ENCODE measurements around the gene AFMID.

DNA sequence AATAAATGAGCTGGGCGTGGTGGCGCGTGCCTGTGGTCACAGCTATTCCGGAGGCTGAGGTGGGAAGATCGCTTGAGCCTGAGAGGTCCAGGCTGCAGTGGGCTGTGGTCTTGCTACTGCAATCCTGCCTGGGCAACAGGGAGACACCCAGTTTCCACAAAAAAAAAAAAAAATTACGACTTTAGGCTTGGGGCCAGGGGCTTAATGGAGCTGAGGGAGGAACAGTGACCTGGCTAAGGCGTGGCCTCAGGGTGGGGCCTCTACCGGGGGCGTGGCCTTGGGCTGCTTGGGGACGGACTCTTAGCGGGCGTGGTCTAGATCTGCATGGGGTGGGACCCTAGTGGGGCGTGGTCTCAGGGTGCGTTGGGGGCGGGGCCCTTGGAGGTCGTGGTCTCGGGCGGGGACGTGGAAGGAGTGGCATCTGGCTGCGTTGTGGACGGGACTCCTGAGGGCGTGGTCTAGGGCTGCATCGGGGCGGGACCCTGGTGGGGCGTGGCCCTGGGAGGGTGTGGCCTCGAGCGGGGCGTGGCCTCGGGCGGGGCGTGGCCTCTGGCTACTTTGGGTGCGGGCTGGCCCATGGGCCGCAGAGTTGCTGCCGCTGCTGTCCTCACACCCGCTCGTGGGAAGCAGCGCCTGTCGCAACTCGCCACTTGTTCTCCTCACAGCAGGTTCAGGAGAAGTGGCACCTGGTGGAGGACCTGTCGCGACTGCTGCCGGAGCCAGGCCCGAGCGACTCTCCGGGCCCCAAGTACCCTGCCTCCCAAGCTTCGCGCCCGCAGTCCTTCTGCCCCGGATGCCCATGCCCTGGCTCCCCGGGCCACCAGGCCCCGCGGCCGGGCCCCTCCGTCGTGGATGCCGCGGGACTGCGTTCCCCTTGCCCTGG, 46.8 kb upstream of the AFMID start:
- TF ChIP-seq, protein P1, sequence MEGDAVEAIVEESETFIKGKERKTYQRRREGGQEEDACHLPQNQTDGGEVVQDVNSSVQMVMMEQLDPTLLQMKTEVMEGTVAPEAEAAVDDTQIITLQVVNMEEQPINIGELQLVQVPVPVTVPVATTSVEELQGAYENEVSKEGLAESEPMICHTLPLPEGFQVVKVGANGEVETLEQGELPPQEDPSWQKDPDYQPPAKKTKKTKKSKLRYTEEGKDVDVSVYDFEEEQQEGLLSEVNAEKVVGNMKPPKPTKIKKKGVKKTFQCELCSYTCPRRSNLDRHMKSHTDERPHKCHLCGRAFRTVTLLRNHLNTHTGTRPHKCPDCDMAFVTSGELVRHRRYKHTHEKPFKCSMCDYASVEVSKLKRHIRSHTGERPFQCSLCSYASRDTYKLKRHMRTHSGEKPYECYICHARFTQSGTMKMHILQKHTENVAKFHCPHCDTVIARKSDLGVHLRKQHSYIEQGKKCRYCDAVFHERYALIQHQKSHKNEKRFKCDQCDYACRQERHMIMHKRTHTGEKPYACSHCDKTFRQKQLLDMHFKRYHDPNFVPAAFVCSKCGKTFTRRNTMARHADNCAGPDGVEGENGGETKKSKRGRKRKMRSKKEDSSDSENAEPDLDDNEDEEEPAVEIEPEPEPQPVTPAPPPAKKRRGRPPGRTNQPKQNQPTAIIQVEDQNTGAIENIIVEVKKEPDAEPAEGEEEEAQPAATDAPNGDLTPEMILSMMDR (IDR thresholded peaks at IDR 0.05): no peak
- TF ChIP-seq POLR2AphosphoS5 (IDR thresholded peaks at IDR 0.05; ENCODE audit: low read depth, low read length) (peak; percentile 82), SIN3A (IDR thresholded peaks at IDR 0.05; ENCODE audit: borderline replicate concordance, insufficient read depth, low read depth, low read length) (no peak), TCF7L2 (IDR thresholded peaks at IDR 0.05; ENCODE audit: low read depth, low read length) (no peak)
- TF ChIP-seq, protein P2, sequence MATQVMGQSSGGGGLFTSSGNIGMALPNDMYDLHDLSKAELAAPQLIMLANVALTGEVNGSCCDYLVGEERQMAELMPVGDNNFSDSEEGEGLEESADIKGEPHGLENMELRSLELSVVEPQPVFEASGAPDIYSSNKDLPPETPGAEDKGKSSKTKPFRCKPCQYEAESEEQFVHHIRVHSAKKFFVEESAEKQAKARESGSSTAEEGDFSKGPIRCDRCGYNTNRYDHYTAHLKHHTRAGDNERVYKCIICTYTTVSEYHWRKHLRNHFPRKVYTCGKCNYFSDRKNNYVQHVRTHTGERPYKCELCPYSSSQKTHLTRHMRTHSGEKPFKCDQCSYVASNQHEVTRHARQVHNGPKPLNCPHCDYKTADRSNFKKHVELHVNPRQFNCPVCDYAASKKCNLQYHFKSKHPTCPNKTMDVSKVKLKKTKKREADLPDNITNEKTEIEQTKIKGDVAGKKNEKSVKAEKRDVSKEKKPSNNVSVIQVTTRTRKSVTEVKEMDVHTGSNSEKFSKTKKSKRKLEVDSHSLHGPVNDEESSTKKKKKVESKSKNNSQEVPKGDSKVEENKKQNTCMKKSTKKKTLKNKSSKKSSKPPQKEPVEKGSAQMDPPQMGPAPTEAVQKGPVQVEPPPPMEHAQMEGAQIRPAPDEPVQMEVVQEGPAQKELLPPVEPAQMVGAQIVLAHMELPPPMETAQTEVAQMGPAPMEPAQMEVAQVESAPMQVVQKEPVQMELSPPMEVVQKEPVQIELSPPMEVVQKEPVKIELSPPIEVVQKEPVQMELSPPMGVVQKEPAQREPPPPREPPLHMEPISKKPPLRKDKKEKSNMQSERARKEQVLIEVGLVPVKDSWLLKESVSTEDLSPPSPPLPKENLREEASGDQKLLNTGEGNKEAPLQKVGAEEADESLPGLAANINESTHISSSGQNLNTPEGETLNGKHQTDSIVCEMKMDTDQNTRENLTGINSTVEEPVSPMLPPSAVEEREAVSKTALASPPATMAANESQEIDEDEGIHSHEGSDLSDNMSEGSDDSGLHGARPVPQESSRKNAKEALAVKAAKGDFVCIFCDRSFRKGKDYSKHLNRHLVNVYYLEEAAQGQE (IDR thresholded peaks at IDR 0.05; ENCODE audit: insufficient read depth in 1 of 2, low read depth in 2 of 2, low read length in 1 of 2): no peak
